ENCODE data around the gene NUAK2.

NUAK2 gene

GRCh38 chr1:205275133-205275532 is 46.4 kb downstream of the NUAK2 start:
- no peak for DNase-seq
- in situ Hi-C loops (cut with HindIII; ENCODE audit: low pct_ligation_motif_present, low sequenced_read_pairs), result loop anchor here (10.0 kb wide), 1 partner anchor 50 kb away; the partner anchor contains the start of gene NUAK2
- H3K27me3 ChIP-seq (replicated peaks), result no peaks in the 10 kb centered on the region
- H3K36me3 ChIP-seq (replicated peaks), result no peaks in the 10 kb centered on the region
- no peak for TF ChIP-seq CTCF (IDR thresholded peaks at IDR 0.05; ENCODE audit: low read depth, low read length, missing control alignments)
- H3K27ac ChIP-seq, result no peak overlapping the region
- H3K4me3 ChIP-seq (ENCODE audit: low read depth, low read length), result no peak overlapping the region

- H3K4me3 ChIP-seq (ENCODE audit: low read depth, low read length), result no peak overlapping the region
- no peaks in the 10 kb centered on the region for H3K27me3 ChIP-seq (replicated peaks)
- no peak for TF ChIP-seq CTCF (IDR thresholded peaks at IDR 0.05; ENCODE audit: low read depth, low read length, missing control alignments)
- in situ Hi-C loops (cut with HindIII; ENCODE audit: low pct_ligation_motif_present, low sequenced_read_pairs), result loop anchor here (10.0 kb wide), 1 partner anchor 51 kb away; the partner anchor contains the start of gene NUAK2
- H3K36me3 ChIP-seq (replicated peaks), result no peaks in the 10 kb centered on the region
- DNase-seq, result no peak
- H3K27ac ChIP-seq, result no peak overlapping the region
Measured at GRCh38 chr1:205274041-205274691, 47.4 kb downstream of the NUAK2 start.

- peak; percentile 99 for TF ChIP-seq CTCF (IDR thresholded peaks at IDR 0.05; ENCODE audit: low read depth, low read length, missing control alignments)
- Histone ChIP-seq H3K4me3 (ENCODE audit: low read depth, low read length) (no peak overlapping the region), H3K36me3 (replicated peaks) (no peaks in the 10 kb centered on the region), H3K27me3 (replicated peaks) (no peaks in the 10 kb centered on the region), H3K27ac (no peak overlapping the region)
- DNase-seq, result peak; percentile 74
- in situ Hi-C loops (cut with HindIII; ENCODE audit: low pct_ligation_motif_present, low sequenced_read_pairs), result loop anchor here (10.0 kb wide), 1 partner anchor 51 kb away; the partner anchor contains the start of gene NUAK2
Measured at GRCh38 chr1:205273551-205273982, 48.0 kb downstream of the NUAK2 start.

- in situ Hi-C loops (cut with HindIII; ENCODE audit: low pct_ligation_motif_present, low sequenced_read_pairs), result loop anchor here (10.0 kb wide), 1 partner anchor 52 kb away; the partner anchor contains the start of gene NUAK2
- TF ChIP-seq CTCF (IDR thresholded peaks at IDR 0.05; ENCODE audit: low read depth, low read length, missing control alignments), result no peak
- no peak for DNase-seq
Measured at GRCh38 chr1:205272536-205272935, 49.0 kb downstream of the NUAK2 start.

GRCh38 chr1:205271745-205272144 is 49.8 kb downstream of the NUAK2 start:
- TF ChIP-seq CTCF (IDR thresholded peaks at IDR 0.05; ENCODE audit: low read depth, low read length, missing control alignments), result no peak
- no peak for DNase-seq
- H3K27ac ChIP-seq, result no peak overlapping the region
- H3K27me3 ChIP-seq (replicated peaks), result no peaks in the 10 kb centered on the region
- H3K4me3 ChIP-seq (ENCODE audit: low read depth, low read length), result no peak overlapping the region
- in situ Hi-C loops (cut with HindIII; ENCODE audit: low pct_ligation_motif_present, low sequenced_read_pairs), result loop anchor here (10.0 kb wide), 1 partner anchor 53 kb away; the partner anchor contains the start of gene NUAK2
- H3K36me3 ChIP-seq (replicated peaks), result no peaks in the 10 kb centered on the region

More at GRCh38 chr1:205272536-205272935, 49.0 kb downstream of the NUAK2 start:
- no peaks in the 10 kb centered on the region for H3K27me3 ChIP-seq (replicated peaks)
- no peak overlapping the region for H3K4me3 ChIP-seq (ENCODE audit: low read depth, low read length)
- H3K27ac ChIP-seq, result no peak overlapping the region
- no peaks in the 10 kb centered on the region for H3K36me3 ChIP-seq (replicated peaks)

Measured in brain microvascular endothelial cell (primary cell).